ENCODE results near the gene LNX2.

Gene LNX2

GRCh38 chr13:27605099-27605498 lies 15.2 kb downstream of the LNX2 start:
- no peak for DNase-seq

GRCh38 chr13:27601803-27602202 lies 18.5 kb downstream of the LNX2 start:
- DNase-seq: no peak

GRCh38 chr13:27601208-27601607 lies 19.1 kb downstream of the LNX2 start:
- no peak for DNase-seq

GRCh38 chr13:27600711-27601110 lies 19.6 kb downstream of the LNX2 start:
- DNase-seq: no peak

GRCh38 chr13:27599845-27600553 lies 20.3 kb downstream of the LNX2 start:
- no peak for DNase-seq

- DNase-seq: no peak
Measured at GRCh38 chr13:27599096-27599495, 21.2 kb downstream of the LNX2 start.

GRCh38 chr13:27595055-27595811 lies 25.1 kb downstream of the LNX2 start:
- DNase-seq: no peak

- DNase-seq: no peak
Measured at GRCh38 chr13:27593267-27593666, 27.1 kb downstream of the LNX2 start.

GRCh38 chr13:27592865-27593264 lies 27.5 kb downstream of the LNX2 start:
- DNase-seq: no peak

GRCh38 chr13:27588405-27588804 lies 31.9 kb downstream of the LNX2 start:
- DNase-seq: no peak

- no peak for DNase-seq
Measured at GRCh38 chr13:27587095-27587746, 33.1 kb downstream of the LNX2 start.

- DNase-seq: no peak
Measured at GRCh38 chr13:27583645-27584044, 36.7 kb downstream of the LNX2 start.

GRCh38 chr13:27578121-27579030 lies 42.0 kb downstream of the LNX2 start:
- DNase-seq: no peak

- no peak for DNase-seq
Measured at GRCh38 chr13:27574661-27575060, 45.7 kb downstream of the LNX2 start.

GRCh38 chr13:27573265-27573664 lies 47.1 kb downstream of the LNX2 start:
- no peak for DNase-seq

GRCh38 chr13:27572234-27572901 lies 48.0 kb downstream of the LNX2 start:
- DNase-seq: no peak

- DNase-seq: no peak
Measured at GRCh38 chr13:27570906-27571305, 49.4 kb downstream of the LNX2 start.

- no peak for DNase-seq
Measured at GRCh38 chr13:27569405-27569804, 50.9 kb downstream of the LNX2 start.

GRCh38 chr13:27565818-27566217 lies 54.5 kb downstream of the LNX2 start:
- DNase-seq: no peak

- no peak for DNase-seq
Measured at GRCh38 chr13:27562457-27562856, 57.9 kb downstream of the LNX2 start.

GRCh38 chr13:27559719-27560118 lies 60.6 kb downstream of the LNX2 start:
- DNase-seq: no peak

GRCh38 chr13:27556109-27556508 lies 64.2 kb downstream of the LNX2 start:
- DNase-seq: no peak
